Coronary artery (tissue), 2 donors: ENCODE measurements around the gene S100B.
"Not testable (repeated sequence)": the region's sequence is repeated elsewhere in the genome, so short reads cannot be mapped to it uniquely, and the experiment has no call there.

ENCODE experiments used
- DNase-seq: peaks from one replicate; pipeline ENCODE4 v3.0.0-alpha.2; 2017; ENCODE audit warnings: low spot score
- H3K27ac ChIP-seq, 2 donors: fragments of 200-600 bp; sonication (generic); one replicate each; pipeline ENCODE4 v1.5.1; 2016 to 2019
- H3K4me3 ChIP-seq: fragments of 200-600 bp; sonication (generic); 2 replicates; pipeline ENCODE4 v1.5.1; 2016; ENCODE audit warnings: mild to moderate bottlenecking, moderate library complexity
- TF ChIP-seq, protein P1 (sequence below): fragments of 200-600 bp; sonication (generic); IDR thresholded peaks from one replicate; pipeline ENCODE4 v1.5.1; 2019; ENCODE audit warnings: antibody characterized with exemption

The S100B gene

DNA sequence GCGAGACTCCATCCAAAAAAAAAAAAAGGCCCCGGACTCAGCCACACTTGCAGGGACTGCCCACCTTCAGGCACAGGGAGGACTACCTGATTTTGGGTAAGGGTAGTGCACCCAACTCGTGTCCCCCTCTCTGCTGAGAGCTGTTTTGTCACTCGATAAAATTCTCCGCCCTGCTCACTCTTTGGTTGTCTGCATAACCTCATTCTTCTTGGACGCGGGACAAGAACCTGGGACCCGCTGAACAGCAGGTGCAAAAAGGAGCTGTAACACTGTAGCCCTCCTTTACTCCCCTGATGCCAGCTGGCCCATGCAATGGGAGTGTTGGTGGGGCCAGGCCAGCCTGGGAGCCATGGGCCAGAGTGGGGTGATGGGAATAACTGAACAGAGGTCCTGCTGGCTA is 10.6 kb downstream of the S100B start:
- no peak for DNase-seq
- Histone ChIP-seq H3K4me3 (no peak overlapping the region), H3K27ac (no peak overlapping the region)
- TF ChIP-seq, protein P1, sequence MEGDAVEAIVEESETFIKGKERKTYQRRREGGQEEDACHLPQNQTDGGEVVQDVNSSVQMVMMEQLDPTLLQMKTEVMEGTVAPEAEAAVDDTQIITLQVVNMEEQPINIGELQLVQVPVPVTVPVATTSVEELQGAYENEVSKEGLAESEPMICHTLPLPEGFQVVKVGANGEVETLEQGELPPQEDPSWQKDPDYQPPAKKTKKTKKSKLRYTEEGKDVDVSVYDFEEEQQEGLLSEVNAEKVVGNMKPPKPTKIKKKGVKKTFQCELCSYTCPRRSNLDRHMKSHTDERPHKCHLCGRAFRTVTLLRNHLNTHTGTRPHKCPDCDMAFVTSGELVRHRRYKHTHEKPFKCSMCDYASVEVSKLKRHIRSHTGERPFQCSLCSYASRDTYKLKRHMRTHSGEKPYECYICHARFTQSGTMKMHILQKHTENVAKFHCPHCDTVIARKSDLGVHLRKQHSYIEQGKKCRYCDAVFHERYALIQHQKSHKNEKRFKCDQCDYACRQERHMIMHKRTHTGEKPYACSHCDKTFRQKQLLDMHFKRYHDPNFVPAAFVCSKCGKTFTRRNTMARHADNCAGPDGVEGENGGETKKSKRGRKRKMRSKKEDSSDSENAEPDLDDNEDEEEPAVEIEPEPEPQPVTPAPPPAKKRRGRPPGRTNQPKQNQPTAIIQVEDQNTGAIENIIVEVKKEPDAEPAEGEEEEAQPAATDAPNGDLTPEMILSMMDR, result no peak

DNA sequence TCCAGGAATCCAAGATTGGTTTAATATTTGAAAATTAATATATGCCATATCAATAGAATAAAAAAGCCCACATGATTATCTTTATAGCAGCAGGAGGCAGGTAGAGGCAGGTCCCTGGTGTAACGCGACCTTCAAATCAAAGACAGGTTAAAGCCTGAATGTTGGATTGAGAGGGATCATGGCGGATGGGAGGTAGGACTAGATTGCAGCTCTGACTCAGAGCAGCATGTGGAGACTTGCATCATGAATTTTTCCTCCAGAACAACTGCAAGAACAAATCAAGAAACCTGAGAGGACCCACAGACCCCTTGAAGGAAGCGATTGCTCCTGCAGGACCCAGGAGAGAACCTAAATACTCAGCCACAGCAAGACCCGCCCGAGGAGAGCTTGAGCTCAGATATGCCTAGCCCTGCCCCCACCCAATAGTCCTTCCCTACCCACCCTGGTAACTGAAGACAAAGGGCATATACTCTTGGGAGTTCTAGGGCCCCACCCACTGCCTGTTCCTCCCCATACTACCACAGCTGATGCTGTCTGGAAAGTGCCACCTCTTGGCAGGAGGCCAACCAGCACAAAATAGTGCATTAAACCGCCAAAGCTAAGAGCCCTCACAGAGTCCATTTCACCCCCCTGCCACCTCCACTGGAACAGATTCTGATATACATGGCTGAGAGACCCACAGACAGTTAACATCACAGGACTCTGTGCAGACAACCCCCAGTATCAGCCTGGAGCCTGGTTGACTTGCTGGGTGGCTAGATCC is 19.5 kb downstream of the S100B start:
- Histone ChIP-seq H3K4me3 (no peak overlapping the region), H3K27ac (no peak overlapping the region)
- TF ChIP-seq, protein P1, result no peak
- DNase-seq, result no peak

DNA sequence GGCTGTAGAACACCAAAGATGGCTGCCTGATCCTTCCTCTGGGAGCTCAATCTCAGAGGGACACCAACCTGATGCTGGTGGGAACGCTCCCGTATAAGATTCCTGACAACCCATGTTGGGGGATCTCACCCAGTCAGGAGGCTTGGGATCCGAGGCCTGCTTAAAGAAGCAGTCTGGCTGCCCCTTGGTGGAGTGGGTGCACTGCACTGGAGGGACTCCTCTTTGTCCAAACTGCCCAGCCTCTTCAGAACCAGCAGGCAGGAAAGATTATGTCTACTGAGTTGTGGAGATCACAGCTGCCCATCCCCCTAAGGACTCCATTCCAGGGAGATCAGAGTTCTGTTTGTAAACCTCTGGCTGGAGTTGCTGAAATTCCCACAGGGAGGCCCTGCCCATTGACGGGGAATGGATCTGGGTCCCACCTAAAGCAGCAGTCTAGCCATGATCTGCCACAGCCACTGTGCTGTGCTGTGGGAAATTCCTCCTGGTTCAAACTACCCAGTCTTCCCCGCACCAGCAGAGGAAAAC is 23.0 kb downstream of the S100B start:
- Histone ChIP-seq H3K4me3 (no peak overlapping the region), H3K27ac (no peak overlapping the region)
- TF ChIP-seq, protein P1, result no peak
- DNase-seq, result no peak

DNA sequence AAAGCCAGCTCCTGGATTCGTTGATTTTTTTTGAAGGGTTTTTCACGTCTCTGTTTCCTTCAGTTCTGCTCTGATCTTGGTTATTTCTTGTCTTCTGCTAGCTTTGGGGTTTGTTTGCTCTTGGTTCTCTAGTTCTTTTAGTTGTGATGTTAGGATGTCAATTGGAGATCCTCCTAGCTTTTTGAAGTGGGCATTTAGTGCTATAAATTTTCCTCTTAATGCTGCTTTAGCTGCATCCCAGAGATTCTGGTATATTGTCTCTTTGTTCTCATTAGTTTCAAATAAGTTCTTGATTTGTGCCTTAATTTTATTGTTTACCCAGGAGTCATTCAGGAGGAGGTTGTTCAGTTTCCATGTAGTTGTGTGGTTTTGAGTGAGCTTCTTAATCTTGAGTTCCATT is 25.5 kb downstream of the S100B start:
- not testable (repeated sequence) for DNase-seq, H3K4me3 ChIP-seq, H3K27ac ChIP-seq

DNA sequence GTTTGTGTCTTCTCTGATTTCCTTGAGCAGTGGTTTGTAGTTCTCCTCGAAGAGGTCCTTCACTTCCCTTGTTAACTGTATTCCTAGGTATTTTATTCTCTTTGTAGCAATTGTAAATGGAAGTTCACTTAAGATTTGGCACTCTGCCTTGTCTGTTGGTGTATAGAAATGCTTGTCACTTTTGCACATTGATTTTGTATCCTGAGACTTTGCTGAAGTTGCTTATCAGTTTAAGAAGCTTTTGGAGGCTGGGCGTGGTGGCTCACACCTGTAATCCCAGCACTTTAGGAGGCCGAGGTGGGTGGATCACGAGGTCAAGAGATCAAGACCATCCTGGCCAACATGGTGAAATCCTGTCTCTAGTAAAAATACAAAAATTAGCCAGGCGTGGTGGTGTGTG is 27.1 kb downstream of the S100B start:
- not testable (repeated sequence) for H3K27ac ChIP-seq, H3K4me3 ChIP-seq, DNase-seq

DNA sequence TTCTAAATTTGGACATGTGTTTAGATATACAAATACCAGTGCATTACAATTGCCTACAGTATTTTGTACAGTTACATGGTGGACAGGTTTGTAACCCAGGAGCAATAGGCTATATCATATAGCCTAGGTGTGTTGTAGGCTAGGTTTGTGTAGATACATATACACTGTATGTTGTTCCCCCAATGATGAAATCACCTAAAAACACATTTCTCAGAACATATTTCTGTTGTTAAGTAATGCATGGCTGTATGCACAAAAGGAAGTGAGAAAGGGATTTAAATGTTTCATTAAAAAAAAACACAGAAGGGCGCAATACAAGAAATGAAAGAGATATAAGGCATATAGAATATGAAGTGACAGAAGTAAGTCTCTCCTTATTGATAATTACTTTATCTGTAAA is 32.0 kb downstream of the S100B start:
- no peak overlapping the region for H3K4me3 ChIP-seq
- TF ChIP-seq, protein P1, result no peak
- no peak for DNase-seq
- no peak overlapping the region for H3K27ac ChIP-seq

DNA sequence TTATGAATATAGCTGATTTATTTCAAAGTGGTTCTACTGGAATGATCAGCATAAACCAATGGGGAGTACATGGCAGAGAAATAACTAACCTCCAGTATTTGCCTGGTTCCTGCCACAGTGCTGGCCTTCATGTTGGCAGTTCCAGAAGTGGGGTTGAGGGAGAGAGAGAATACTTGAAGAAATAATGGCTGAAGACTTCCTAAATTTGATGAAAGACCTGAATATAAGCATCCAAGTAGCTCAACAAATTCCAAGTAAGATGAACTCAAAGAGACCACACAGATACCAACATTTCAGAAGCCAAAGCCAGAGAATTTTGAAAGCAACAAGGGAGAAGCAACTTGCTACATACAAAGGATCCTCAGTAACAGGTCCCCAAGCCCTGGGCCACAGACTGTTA is 34.3 kb downstream of the S100B start:
- no peak overlapping the region for H3K27ac ChIP-seq
- TF ChIP-seq, protein P1, result no peak
- H3K4me3 ChIP-seq, result no peak overlapping the region
- no peak for DNase-seq

DNA sequence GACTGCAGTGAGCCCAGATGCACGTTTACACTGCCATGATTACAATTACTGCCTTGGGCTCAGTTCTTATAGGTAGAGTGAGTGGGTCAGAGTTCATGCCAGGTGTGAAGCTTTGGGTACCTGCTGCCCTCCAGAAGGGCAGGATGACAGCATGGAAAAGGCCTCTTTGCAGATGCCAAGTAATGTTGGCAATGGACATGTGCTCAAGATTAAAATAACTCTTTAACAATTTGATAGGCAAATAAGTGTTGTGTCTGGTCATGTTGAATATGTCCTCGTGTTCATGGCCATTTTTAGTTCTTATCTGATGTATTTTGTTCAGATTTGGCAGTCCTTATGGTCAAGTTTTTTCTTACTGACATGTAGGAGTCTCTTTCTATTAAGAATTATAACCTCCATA is 34.8 kb downstream of the S100B start:
- DNase-seq, result no peak
- Histone ChIP-seq H3K27ac (no peak overlapping the region), H3K4me3 (no peak overlapping the region)
- TF ChIP-seq, protein P1, result no peak
